Bronchial epithelial cell (primary cell): ENCODE results near the gene KIF3A. TPM values are rescaled to one million over a fixed set of nuclear protein-coding genes. Genes with fewer than 3 reads are reported as not detected.
A peak's percentile ranks its signal among the peaks of the same experiment; 100 is the strongest.

Source experiments
- DNase-seq: peaks from one replicate; pipeline ENCODE4 v3.0.0-alpha.2; 2010; ENCODE audit warnings: low read depth
- FAIRE-seq: peaks from 2 replicates; lab custom pipeline; 2011; peaks lifted over from hg19 to GRCh38; lab: Jason Lieb, UNC
- H3K27me3 ChIP-seq: 2 replicates; pipeline ENCODE4 v1.5.1; 2011; ENCODE audit warnings: low read length; ENCODE audit not compliant: control insufficient read depth, insufficient read depth
- H3K36me3 ChIP-seq: 2 replicates; pipeline ENCODE4 v1.5.1; 2011; ENCODE audit warnings: low read length; ENCODE audit not compliant: control insufficient read depth, insufficient read depth
- H3K4me3 ChIP-seq: 2 replicates; pipeline ENCODE4 v1.5.1; 2011; ENCODE audit warnings: mild to moderate bottlenecking, low read depth, low read length, control low read depth
- CTCF ChIP-seq: IDR thresholded peaks from 2 replicates; pipeline ENCODE4 v1.5.1; 2011; ENCODE audit warnings: mild to moderate bottlenecking, moderate library complexity, low read length, control low read depth, inconsistent platforms; ENCODE audit not compliant: insufficient read depth, severe bottlenecking
- total RNA-seq: library from RNA; depleted of rRNA; stranded (reverse); fragments of >200 nt; gene quantifications from 2 replicates; pipeline ENCODE4 v1.2.1, GENCODE V29; 2014

KIF3A gene
- total RNA-seq, 1 donor from 2014 or later, result 6.8 TPM

DNA sequence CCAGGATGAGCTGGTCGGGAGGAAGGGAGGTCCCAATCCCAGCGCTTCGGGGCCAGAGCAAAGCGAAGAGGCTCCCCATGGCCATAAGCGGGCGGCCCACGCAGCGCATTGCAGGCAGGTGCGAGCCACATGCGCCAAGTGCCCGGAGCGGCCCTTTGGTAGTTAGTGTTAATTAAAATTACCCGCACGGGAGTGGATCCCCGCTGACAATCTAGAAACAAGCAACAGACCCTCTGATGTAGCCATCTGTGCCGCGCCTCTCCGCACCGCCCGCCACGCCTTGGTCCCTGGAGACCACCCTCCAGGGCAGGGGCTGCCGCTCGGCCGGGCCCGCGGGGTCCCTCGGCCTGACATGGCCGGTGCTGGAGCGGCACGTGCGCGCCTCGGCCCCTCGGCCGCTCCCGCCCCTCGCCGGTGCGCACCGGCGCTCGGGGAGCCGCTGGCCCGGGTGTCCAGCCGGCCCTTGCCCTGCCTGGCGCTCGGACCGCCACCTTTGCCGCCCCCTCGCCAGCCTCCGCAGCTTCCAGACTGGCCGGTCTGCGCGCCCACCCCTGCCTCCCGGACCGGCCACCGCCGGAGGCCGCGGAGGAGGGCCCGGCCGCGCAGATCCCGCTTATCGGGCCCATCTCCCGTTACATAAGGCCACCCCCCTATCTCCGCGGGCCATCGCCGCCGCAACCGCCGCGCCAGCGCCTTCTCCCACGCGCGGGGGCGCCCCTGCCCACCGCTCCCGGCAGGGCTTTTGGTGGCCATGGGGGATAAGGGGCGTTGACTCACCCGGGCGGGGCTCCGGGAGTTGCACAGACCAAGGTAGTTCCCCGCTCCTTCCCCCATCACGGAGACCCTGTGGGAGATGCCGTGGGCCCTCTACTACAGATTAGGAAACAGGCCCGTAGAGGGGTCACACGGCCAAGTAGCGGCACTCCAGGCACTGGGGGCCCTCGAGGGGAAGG lies 81.2 kb downstream of the KIF3A start:
- Histone ChIP-seq H3K36me3 (no peaks in the 10 kb centered on the region), H3K27me3 (peaks cover 4% of the 10 kb centered on the region), H3K4me3 (peak overlapping the region; percentile 25)
- TF ChIP-seq CTCF, result peak; percentile 15
- DNase-seq, result no peak
- no peak for FAIRE-seq

GRCh38 chr5:132653716-132654115 lies 83.6 kb downstream of the KIF3A start:
- no peak for DNase-seq
- H3K4me3 ChIP-seq, result no peak overlapping the region
- H3K27me3 ChIP-seq, result peaks cover 4% of the 10 kb centered on the region
- FAIRE-seq, result no peak
- TF ChIP-seq CTCF, result no peak
- H3K36me3 ChIP-seq, result no peaks in the 10 kb centered on the region

DNA sequence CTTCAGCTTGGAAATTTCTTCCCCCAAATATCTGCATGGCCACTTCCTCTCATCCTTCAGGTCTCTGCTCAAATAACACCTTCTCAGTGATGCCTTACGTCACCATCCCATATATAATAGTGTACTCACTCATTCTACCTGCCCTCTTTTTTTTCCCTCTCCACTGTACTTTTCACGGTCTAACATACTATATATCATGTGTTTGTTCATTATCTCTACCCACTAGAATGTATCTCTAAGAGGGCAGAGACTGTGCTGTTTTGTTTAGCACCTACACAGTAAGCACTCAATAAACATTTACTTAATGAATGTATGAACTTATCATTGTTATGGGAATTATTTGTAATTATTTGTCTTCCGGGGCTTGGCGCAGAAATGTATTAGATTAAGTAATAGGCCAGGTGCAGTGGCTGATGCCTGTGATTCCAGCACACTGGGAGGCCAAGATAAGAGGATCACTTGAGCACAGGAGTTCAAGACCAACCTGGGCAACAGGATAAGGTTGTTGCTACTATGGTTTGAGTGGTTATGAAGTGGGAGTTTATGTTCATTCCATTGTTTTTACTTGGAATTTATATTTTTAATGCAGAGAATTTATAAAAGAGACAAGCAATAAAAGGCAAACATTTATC lies 85.4 kb downstream of the KIF3A start:
- Histone ChIP-seq H3K36me3 (no peaks in the 10 kb centered on the region), H3K27me3 (peaks cover 4% of the 10 kb centered on the region), H3K4me3 (no peak overlapping the region)
- no peak for TF ChIP-seq CTCF
- FAIRE-seq (no peak), DNase-seq (no peak)

DNA sequence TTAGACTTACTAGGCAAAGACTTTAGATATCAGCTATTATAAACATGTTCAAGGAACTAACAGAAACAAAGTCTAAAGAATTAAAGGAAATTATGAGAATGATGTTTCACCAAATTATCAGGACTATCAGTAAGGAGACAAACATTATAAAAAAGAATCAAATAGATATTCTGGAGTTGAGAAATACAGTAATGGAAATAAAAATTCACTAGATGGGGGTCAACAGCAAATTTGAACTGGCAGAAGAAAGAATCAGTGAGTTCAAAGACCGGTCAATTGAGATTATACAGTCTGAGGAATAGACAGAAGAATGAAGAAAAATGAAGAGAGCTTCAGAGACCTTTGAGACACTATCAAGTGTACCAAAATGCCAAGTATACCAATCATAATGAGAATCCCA lies 89.0 kb downstream of the KIF3A start:
- DNase-seq, result no peak
- TF ChIP-seq CTCF, result no peak

DNA sequence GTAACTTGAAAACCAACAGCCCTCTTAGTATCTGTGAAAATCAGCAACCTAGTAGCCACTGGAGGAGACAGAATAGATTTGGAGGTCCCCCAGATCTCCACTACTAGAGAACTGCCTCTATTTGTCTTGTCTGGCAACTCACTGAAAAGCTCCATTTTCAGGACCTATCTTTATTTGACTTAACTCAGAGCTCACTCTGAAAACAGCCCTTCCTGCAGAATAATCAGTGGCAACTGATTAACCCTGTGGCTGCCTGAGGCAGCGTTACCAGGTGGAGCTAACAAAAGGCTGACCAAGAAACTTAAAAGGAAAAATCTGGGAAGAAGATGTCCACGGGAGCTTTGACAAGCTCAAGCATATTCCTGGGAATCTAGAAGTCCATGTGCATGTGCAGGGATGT lies 89.9 kb downstream of the KIF3A start:
- H3K27me3 ChIP-seq, result no peaks in the 10 kb centered on the region
- FAIRE-seq (no peak), DNase-seq (no peak)
- no peak for TF ChIP-seq CTCF
- H3K36me3 ChIP-seq, result no peaks in the 10 kb centered on the region
- no peak overlapping the region for H3K4me3 ChIP-seq

More for the DNA sequence above, 89.0 kb downstream of the KIF3A start:
- no peaks in the 10 kb centered on the region for H3K36me3 ChIP-seq
- no peak overlapping the region for H3K4me3 ChIP-seq
- H3K27me3 ChIP-seq, result no peaks in the 10 kb centered on the region
- no peak for FAIRE-seq
